ENCODE results near the gene IMMP1L. TPM values are rescaled to one million over a fixed set of nuclear protein-coding genes. Genes with fewer than 3 reads are reported as not detected.

Gene IMMP1L
- total and polyA plus RNA-seq, 11 donors, result 6.9 to 69.0 (median 25.3) TPM

- intact Hi-C loops (cut with DNase I), result no loop called here
- no peak for TF ChIP-seq POLR2A (IDR thresholded peaks at IDR 0.05)
- TF ChIP-seq, protein P1, sequence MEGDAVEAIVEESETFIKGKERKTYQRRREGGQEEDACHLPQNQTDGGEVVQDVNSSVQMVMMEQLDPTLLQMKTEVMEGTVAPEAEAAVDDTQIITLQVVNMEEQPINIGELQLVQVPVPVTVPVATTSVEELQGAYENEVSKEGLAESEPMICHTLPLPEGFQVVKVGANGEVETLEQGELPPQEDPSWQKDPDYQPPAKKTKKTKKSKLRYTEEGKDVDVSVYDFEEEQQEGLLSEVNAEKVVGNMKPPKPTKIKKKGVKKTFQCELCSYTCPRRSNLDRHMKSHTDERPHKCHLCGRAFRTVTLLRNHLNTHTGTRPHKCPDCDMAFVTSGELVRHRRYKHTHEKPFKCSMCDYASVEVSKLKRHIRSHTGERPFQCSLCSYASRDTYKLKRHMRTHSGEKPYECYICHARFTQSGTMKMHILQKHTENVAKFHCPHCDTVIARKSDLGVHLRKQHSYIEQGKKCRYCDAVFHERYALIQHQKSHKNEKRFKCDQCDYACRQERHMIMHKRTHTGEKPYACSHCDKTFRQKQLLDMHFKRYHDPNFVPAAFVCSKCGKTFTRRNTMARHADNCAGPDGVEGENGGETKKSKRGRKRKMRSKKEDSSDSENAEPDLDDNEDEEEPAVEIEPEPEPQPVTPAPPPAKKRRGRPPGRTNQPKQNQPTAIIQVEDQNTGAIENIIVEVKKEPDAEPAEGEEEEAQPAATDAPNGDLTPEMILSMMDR (IDR thresholded peaks at IDR 0.05), result no peak
- Histone ChIP-seq H3K27me3 (no peaks in the 10 kb centered on the region), H3K27ac (no peak overlapping the region), H3K36me3 (peaks cover 0 to 26% (median 5%) of the 10 kb centered on the region in 9 donors), H3K4me3 (no peak overlapping the region), H3K4me1 (no peaks in the 10 kb centered on the region), H3K9me3 (no peaks in the 10 kb centered on the region)
- no peak for ATAC-seq
- no peak for DNase-seq
- WGBS, 4 donors, result 95 to 98% (median 96%) methylated on average over 3 of the region's 3 CpGs
These were observed 54.2 kb downstream of the IMMP1L start for GRCh38 chr11:31455177-31455576.

DNA sequence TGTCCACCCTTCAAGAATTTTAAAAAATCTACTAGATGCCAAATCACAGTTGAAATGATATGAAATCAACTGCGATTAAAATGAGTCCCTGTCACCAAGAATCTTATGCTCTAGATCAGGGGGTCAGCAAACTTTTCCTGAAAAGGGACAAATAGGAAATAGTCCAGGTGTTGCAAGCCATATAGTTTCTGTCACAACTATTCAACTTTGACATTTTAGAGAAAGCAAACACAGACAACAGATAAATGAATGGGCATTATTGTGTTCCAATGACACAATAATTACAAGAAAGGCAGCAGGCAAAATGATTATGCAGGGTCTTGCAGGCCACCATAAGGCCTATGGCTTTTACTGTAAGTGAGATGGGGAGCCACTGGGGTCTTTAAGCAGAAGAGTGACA lies 58.6 kb downstream of the IMMP1L start:
- H3K36me3 ChIP-seq, result peaks cover 0 to 22% (median 5%) of the 10 kb centered on the region in 9 donors
- H3K27me3 ChIP-seq, result no peaks in the 10 kb centered on the region
- no peak overlapping the region for H3K4me3 ChIP-seq
- intact Hi-C loops (cut with DNase I), result no loop called here
- no peak overlapping the region for H3K27ac ChIP-seq
- DNase-seq, result no peak
- no peaks in the 10 kb centered on the region for H3K9me3 ChIP-seq
- TF ChIP-seq POLR2A (IDR thresholded peaks at IDR 0.05), result no peak
- TF ChIP-seq, protein P1 (IDR thresholded peaks at IDR 0.05), result no peak
- no peak for ATAC-seq
- WGBS, 4 donors, result 89 to 99% (median 97%) methylated on average over 1 of the region's 1 CpG
- no peaks in the 10 kb centered on the region for H3K4me1 ChIP-seq

DNA sequence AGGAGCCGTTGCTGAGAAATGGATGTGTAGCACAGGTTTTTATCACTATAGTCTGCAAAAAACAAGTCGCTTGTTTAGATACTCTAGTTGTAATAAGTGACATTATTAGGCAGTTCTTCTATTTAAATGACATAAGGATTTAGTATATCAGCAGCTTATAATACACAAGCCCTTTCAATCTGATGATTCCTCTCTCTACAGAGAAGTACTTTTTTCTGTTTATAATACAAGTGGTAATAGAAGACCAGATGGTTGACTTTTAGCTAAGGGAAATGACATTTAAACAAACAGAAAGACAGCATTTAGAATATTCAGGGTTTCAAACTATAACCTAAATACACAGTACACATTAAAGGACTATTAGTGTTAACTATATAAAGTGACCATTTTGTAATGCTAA lies 60.4 kb downstream of the IMMP1L start:
- Histone ChIP-seq H3K27ac (no peak overlapping the region), H3K4me1 (no peaks in the 10 kb centered on the region), H3K27me3 (no peaks in the 10 kb centered on the region), H3K9me3 (no peaks in the 10 kb centered on the region), H3K4me3 (no peak overlapping the region), H3K36me3 (peaks cover 0 to 19% (median 4%) of the 10 kb centered on the region in 9 donors)
- ATAC-seq, result no peak
- intact Hi-C loops (cut with DNase I), result no loop called here
- TF ChIP-seq POLR2A (IDR thresholded peaks at IDR 0.05), result no peak
- TF ChIP-seq, protein P1 (IDR thresholded peaks at IDR 0.05), result no peak
- DNase-seq, result no peak
- 86 to 94% (median 89%) methylated on average over 2 of the region's 2 CpGs for WGBS, 4 donors

- no peak overlapping the region for H3K4me3 ChIP-seq
- intact Hi-C loops (cut with DNase I), result no loop called here
- ATAC-seq (no peak), DNase-seq (no peak)
- no peaks in the 10 kb centered on the region for H3K4me1 ChIP-seq
- H3K27ac ChIP-seq, result no peak overlapping the region
- H3K27me3 ChIP-seq, result no peaks in the 10 kb centered on the region
- WGBS, 4 donors, result 95 to 98% (median 97%) methylated on average over 4 of the region's 4 CpGs
- TF ChIP-seq, protein P1 (IDR thresholded peaks at IDR 0.05), result no peak
- no peak for TF ChIP-seq POLR2A (IDR thresholded peaks at IDR 0.05)
- no peaks in the 10 kb centered on the region for H3K9me3 ChIP-seq
- peaks cover 0 to 5% (median 0%) of the 10 kb centered on the region in 9 donors for H3K36me3 ChIP-seq
These were observed 63.8 kb downstream of the IMMP1L start for GRCh38 chr11:31445621-31446020.

All from heart left ventricle (tissue), 16 donors.